Activated CD4-positive, alpha-beta T cell treated with anti-CD3 and anti-CD28 coated beads, Interleukin-2, amount 50 U/mL, for 4 hours (primary cell): ENCODE measurements around the gene RHBDD1.

Experiments used
- DNase-seq, 2 experiments: peaks; one replicate each; pipeline ENCODE4 v3.0.0-alpha.2; 2020

RHBDD1 gene

GRCh38 chr2:226835796-226836547 is at the start of gene RHBDD1:
Gene RHBDD1 (plus strand): TSS chr2:226836054. CDS start chr2:226864694, 28,640 bp downstream.
- peak; percentile 90 to 93 for DNase-seq

GRCh38 chr2:226788064-226788463 is 47.8 kb upstream of the RHBDD1 start:
- DNase-seq: no peak

- no peak for DNase-seq
These were observed 46.9 kb upstream of the RHBDD1 start for GRCh38 chr2:226788881-226789490.

- DNase-seq: no peak
These were observed 45.8 kb upstream of the RHBDD1 start for GRCh38 chr2:226790011-226790410.

GRCh38 chr2:226790431-226790830 is 45.4 kb upstream of the RHBDD1 start:
- no peak for DNase-seq

GRCh38 chr2:226791056-226791486 is 44.8 kb upstream of the RHBDD1 start:
- DNase-seq: peak in 1 of 2 experiments; percentile 57

DNA sequence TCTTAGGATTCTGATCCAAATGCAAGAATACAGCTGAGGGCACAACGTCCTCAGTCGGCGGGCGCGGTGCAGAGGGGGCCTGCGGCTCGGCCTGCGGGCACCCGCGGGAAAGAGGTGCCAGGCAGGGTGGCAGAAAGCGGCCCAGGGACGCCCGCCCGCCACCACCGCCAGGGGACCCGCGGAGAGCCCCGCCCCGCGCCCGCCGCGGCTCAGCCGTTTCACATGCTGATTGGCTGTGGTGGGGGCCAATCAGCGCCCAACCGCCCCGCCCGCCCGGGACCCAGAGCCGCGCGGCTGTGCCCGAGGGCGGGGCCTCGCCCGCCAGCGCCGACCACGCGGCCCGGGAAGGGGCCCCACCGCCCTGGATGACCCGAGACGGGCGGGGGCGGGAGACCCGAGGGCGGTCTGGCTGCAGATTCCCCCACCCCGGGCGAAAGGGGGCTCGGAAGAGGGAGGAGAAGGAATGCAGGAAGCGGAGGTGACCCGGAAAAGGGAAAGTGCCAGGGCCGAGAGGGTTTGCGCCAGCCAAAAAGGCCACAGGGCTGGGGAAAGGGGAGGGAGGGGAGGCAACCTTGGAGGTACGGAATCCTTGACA is 44.3 kb upstream of the RHBDD1 start:
- peak; percentile 91 to 93 for DNase-seq

DNA sequence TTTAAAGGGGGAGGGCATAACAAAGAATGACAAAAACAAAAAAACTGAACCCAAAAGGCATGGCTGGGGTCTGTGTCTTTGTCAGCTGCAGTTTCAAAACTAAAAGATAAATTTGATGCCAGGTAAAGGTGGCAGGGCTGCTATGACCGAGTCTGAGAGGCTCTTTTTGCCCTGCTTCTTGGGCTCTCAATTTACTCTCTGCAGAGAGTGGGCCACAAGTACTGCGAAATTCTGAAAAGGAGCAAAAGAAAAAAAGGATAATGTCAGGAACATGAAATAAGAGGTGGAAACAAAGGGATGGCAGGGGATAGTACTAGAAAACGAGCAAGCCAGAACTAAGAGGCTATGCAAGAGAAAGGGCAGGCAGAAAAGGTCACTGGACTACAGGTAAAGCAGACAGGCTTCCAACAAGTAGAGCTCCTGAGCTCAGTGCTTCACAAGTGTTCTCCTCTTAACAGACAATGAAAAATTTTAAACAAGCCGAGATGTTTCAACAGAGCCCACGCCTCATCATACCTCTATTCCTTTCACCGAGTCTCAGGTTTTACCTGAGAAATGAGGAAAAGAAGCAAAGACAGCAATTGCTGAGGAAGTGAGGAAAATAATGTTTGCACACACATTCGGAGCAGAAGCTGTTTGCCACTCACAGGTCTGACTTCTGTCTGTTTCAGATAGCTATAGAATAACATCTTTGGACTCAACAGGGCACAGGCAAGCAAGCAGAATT is 43.5 kb upstream of the RHBDD1 start:
- DNase-seq: no peak

- DNase-seq: no peak
These were observed 42.2 kb upstream of the RHBDD1 start for GRCh38 chr2:226793646-226794045.

GRCh38 chr2:226794196-226794661 is 41.6 kb upstream of the RHBDD1 start:
- DNase-seq: no peak

DNA sequence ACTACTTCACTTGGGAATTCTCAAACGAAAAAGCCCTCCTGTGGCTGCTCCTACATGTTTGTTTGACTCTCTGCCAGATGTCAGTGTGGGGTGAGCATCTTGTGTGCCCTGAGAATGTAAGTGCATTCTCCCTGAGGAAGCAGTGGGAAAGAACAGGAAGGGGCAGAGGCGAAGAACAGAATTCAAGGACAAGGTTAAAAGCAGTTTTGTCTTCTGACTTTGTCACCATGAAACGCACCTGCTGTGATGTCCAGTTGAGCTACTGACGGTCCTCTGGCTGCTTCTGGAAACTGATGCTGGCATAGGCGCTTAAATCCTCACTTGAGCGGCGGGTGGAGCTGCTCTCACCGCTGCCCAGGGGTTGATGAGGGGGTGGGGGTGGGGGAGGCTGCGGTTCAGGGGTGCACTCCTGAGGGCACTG is 41.1 kb upstream of the RHBDD1 start:
- no peak for DNase-seq

DNA sequence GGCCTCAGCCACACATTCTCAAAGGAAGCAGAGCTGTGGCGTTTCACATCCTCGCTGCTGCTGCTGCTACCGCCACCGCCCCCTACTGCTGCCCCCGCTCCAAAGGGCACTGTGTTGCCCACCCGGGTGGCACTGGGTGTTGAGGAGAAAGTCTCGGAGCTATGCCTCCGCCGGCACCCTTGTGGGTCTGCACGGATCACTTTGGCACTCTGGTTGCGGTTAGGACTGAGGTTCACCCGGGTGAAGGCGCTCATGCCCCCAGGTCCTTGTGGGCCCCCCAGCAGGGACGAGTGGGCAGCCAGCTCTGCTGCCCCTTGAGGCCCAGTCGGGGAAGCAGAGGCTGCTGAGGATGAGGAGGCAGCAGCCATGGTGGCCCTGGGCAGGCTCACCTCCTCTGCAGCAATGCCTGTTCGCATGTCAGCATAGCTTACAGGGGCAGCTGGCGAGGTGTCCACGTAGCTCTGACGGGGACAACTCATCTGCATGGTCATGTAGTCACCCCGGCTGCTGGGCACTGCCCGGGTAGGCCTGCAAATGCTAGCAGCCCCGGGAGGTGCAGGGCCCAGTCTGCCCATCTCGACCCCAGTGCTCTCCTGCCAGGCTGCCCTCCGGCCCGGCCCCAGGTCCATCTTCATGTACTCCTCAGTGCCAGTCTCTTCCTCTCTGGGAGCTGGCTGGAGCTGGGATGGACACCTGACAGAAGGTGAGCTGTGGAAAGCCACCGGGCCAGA is 40.4 kb upstream of the RHBDD1 start:
- DNase-seq: no peak

GRCh38 chr2:226796012-226796839 is 39.6 kb upstream of the RHBDD1 start:
- no peak for DNase-seq

DNA sequence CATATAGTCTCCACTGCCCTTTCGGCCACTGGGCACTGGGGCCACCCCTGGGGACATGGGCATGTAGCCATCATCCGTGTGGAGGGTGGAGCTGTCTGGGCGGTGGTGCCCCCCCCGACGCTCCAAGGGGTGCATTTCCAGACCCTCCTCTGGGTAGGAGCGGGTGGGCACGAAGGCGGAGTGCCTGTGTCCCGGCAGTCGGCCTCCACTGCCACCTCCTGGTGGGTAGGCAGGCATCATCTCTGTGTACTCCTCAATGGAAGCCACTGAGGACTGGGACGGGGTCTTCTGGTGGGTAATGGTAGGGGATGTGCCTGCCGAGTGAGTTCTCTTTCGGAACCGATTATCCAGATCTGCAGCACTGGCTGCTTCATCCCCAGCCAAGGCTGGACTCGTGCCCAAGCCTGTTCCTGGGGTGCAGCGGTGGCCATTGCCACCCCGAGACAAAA is 39.0 kb upstream of the RHBDD1 start:
- DNase-seq: no peak

DNA sequence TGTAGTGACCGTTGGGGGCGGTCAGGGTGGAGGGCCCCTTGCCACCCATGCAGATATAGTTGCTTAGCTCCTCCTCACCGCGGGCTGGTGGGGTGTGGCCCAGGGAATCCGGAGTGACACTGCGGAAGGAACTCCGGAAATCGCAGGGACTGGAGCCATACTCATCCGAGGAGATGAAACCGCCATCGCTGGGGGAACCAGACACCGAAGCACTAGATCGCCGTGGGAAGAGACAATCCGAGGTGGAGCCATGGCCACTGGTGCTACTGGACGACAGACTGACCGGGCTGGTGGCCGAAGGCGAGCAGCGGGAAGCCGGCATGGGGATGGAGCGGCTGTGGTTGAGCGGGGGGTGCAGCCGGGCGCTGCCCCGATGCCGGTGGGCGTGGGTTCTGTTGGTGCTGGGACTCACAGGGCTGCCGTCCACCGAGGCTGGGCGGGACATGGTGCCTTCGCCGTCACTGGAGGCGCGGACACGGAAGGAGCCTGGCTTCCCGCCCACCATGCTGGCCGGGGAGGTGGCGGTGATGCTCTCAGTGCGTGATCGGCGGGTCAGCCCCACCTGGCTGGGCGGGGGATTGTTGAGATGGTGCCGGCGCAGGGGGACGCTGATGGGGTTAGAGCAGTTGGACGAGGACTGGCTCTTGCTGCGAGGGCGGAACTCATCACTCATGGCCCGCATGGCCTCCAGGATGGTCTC is 38.4 kb upstream of the RHBDD1 start:
- no peak for DNase-seq

GRCh38 chr2:226797989-226798421 is 37.8 kb upstream of the RHBDD1 start:
- DNase-seq: no peak

DNA sequence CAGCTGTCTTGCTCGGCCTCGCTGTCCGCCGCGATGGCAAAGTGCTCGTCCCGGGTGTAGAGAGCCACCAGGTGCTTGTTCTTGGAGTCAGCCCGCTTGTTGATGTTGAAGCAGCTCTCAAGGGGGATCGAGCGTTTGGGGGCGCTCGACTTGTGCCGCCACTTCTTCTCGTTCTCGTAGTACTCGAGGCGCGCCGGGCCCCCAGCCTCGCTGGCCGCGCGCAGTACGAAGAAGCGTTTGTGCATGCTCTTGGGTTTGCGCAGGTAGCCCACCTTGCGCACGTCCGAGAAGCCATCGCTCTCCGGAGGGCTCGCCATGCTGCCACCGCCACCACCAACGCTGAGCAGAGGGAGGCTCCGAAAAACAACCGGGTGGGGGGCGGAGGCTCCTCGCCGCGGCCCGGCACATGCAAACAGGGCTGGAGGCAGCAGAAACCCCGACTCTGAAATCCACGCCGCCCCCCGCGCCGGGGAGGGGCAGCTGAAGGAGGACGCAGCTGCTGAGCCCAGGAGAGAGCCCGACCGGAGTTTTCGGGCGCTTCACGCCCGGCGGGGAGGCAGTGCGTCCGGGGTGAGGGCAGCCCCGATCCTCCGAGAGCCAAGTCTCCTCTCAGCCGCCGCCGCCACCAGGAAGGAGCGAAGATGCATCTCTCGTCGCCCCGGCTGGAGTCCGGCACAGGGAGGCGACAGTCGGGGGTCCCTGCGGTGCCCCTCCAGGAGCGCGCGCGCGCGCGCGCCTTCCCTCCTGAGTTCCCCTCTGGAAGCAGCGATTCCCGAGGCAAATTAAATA is 37.2 kb upstream of the RHBDD1 start:
- peak; percentile 27 to 36 for DNase-seq

DNA sequence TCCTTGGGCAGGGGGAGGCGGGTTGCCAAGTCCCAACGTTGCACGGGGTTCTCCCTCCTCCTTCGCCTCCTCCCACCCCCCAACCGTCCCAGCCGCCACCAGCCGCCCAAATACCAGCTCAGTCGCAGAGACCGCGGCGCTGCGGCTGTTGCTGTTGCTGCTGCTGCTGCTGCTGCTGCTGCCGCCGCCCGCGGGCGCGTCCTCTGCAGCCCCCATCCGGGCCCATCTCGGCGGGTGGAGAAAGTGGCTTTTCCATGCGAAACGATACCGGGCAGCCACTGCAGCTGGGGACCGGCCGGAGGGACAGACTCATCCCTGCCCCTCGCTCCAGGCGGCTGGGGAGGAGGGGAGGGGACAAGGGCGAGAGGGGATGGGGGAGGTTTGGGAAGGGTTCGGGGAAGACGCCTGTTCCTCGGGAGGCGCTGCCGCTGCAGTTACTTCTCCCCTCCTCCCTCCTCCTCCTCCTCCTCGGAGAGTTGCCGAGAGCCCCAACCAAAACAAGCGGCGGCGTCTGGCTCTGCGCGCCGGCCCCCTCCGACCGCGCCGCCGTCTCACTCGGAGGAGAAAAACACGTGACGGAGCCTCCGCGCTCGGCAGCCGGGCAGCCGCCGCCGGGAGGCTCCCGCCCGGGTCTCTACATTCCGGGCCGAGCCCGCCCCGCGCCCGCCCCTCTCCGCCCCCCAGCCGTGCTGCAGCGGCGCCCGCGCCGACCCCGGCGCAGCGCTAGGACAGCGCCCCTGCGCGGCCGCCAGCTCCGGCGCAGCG is 36.5 kb upstream of the RHBDD1 start, which contains the start of gene IRS1:
Gene IRS1 (minus strand): TSS at position 610 of the 765 bp plus-strand sequence. CDS start 1,082 bp downstream, outside the sequence.
- DNase-seq: peak; percentile 47 to 54
